ENCODE measurements around the gene ITFG1.

DNA sequence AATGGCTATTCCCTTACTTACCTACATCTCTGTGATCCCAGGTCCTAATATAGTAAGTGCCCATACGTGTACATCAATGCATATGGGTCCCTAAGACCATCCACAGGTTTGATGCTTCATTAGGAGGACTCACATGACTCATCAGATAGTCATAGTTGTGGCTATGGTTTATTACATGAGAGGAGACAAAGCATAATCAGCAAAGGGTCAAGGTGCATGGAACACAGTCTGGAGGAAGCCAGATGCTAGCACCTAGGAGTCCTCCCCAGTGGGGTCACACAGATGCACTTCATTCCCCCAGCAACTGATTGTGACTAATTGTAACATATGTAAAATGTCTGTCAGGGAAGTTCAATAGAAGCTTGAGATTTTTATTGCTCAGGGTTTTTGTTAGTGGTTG, 43.1 kb upstream of the ITFG1 start:
- TF ChIP-seq, protein P1, sequence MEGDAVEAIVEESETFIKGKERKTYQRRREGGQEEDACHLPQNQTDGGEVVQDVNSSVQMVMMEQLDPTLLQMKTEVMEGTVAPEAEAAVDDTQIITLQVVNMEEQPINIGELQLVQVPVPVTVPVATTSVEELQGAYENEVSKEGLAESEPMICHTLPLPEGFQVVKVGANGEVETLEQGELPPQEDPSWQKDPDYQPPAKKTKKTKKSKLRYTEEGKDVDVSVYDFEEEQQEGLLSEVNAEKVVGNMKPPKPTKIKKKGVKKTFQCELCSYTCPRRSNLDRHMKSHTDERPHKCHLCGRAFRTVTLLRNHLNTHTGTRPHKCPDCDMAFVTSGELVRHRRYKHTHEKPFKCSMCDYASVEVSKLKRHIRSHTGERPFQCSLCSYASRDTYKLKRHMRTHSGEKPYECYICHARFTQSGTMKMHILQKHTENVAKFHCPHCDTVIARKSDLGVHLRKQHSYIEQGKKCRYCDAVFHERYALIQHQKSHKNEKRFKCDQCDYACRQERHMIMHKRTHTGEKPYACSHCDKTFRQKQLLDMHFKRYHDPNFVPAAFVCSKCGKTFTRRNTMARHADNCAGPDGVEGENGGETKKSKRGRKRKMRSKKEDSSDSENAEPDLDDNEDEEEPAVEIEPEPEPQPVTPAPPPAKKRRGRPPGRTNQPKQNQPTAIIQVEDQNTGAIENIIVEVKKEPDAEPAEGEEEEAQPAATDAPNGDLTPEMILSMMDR (IDR thresholded peaks at IDR 0.05): no peak
- no peak for TF ChIP-seq POLR2A (IDR thresholded peaks at IDR 0.05)

Data from right lobe of liver (tissue), 4 donors.